ENCODE results near the gene FLT3LG. TPM values are rescaled to one million over a fixed set of nuclear protein-coding genes. Genes with fewer than 3 reads are reported as not detected.

FLT3LG gene
- total RNA-seq, 1 donor from 2014 or later, result 65.4 TPM

DNA sequence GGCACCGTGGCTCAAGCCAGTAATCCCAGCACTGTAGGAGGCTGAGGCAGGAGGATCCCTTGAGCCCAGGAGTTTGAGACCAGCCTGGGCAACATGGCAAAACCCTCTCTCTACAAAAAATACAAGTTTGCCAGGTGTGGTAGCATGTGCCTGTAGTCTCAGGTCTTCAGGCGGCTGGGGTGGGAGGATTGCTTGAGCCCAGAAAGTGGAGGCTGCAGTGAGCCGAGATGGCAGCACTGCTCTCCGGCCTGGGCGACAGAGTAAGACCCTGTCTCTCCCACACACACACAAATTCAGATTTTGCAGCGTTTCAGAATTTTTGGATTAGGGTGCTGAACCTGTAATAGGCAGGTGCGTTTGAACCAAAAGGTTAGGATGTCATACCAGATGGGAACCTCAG is 24.5 kb downstream of the FLT3LG start:
- Mint-ChIP-seq H3K9me3 (no peaks in the 10 kb centered on the region), H3K4me3 (peak overlapping the region; percentile 91), H3K27me3 (ENCODE audit: insufficient read depth) (no peaks in the 10 kb centered on the region), H3K4me1 (ENCODE audit: low read depth) (peaks cover 63% of the 10 kb centered on the region), H3K27ac (peak overlapping the region; percentile 94), H3K36me3 (ENCODE audit: low read depth) (peaks cover 42% of the 10 kb centered on the region)
- DNase-seq (ENCODE audit: low spot score), result no peak
- intact Hi-C loops (cut with micrococcal nuclease), result loop anchor here (5.0 kb wide), 2 partner anchors 314 to 626 kb away; partner anchors contain the start of genes FUZ and PPP1R15A

DNA sequence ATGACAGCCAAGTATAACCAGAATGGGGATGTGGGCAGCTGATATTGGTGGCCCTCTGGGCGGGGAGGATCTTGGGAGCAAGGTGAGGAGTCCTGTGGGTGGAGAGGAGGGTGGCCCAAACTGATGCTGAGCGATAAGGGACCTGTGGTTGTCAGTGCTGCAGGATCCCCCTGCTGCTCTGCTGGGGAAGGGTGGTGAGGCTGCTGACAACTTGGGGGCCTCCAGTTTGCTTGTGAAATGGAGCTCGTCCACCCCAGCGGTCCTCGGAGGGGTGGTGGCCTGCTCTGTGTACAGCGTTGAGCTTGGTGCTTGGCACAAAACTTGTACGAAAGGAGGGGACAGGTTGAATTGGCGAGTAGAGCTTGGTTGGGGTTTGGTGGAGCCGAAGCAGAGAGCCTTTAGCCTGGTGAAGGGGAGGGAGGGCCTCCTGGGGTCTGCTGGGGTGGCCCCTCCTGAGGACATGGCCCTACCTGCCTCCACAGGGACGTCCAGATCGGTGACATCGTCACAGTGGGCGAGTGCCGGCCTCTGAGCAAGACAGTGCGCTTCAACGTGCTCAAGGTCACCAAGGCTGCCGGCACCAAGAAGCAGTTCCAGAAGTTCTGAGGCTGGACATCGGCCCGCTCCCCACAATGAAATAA is 25.1 kb downstream of the FLT3LG start:
- no peak for DNase-seq (ENCODE audit: low spot score)
- peak overlapping the region; percentile 88 for H3K27ac Mint-ChIP-seq
- H3K9me3 Mint-ChIP-seq, result no peaks in the 10 kb centered on the region
- peak overlapping the region; percentile 91 for H3K4me3 Mint-ChIP-seq
- H3K27me3 Mint-ChIP-seq (ENCODE audit: insufficient read depth), result no peaks in the 10 kb centered on the region
- peaks cover 42% of the 10 kb centered on the region for H3K36me3 Mint-ChIP-seq (ENCODE audit: low read depth)
- H3K4me1 Mint-ChIP-seq (ENCODE audit: low read depth), result peaks cover 63% of the 10 kb centered on the region
- intact Hi-C loops (cut with micrococcal nuclease), result loop anchor here (5.0 kb wide), 2 partner anchors 313 to 627 kb away; partner anchors contain the start of genes FUZ and PPP1R15A

DNA sequence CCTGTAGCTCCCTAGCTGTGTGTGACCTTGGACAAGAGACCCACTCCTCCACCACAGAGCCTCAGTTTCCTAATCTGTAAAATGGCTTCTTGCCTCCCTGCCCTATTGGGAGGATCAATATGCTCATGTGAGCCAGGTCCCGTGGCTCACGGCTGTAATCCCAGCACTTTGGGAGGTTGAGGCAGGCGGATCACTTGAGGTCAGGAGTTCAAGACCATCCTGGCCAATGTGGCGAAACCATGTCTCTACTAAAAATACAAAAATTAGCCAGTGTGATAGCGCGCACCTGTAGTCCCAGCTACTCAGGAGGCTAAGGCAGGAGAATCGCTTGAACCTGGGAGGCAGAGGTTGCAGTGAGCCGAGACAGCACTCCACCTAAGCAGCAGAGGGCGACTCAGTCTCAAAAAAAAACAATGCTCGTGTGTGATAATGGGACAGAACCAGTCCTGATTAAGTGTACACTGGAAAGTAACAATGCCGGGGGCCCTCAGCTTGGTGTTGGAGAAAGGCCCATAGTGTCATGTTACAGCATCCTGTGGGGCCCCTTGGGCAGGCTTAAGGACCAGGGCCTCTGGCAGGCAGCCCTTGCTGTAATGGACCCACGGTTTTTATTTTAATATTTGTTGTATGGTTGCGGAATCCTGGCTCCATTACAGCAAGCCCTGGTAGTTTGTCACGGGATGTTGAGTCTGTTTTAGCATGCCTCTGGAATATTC is 29.0 kb downstream of the FLT3LG start:
- intact Hi-C loops (cut with micrococcal nuclease), result loop anchor here (1.0 kb wide), 2 partner anchors 44 to 169 kb away; no protein-coding TSS in a partner anchor
- H3K27me3 Mint-ChIP-seq (ENCODE audit: insufficient read depth), result no peaks in the 10 kb centered on the region
- no peaks in the 10 kb centered on the region for H3K9me3 Mint-ChIP-seq
- H3K27ac Mint-ChIP-seq, result no peak overlapping the region
- peaks cover 26% of the 10 kb centered on the region for H3K36me3 Mint-ChIP-seq (ENCODE audit: low read depth)
- peak; percentile 56 for DNase-seq (ENCODE audit: low spot score)
- peaks cover 54% of the 10 kb centered on the region for H3K4me1 Mint-ChIP-seq (ENCODE audit: low read depth)
- H3K4me3 Mint-ChIP-seq, result no peak overlapping the region

DNA sequence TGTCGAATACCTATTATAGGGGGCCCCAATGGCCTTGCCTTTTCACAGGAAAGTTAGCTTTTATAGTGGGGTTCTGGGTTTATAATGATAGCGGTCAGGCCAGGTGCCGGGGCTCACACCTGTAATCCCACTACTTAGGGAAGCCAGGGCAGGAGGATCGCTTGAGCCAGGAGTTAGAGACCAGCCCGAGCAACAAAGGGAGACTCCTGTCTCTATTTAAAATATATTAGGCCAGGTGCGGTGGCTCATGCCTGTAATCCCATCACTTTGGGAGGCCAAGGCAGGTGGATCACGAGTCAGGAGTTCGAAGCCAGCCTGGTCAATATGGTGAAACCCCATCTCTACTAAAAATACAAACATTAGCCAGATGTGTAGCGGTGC is 29.6 kb downstream of the FLT3LG start:
- H3K27me3 Mint-ChIP-seq (ENCODE audit: insufficient read depth), result no peaks in the 10 kb centered on the region
- intact Hi-C loops (cut with micrococcal nuclease), result loop anchor here (1.0 kb wide), 2 partner anchors 44 to 169 kb away; no protein-coding TSS in a partner anchor
- peaks cover 21% of the 10 kb centered on the region for H3K36me3 Mint-ChIP-seq (ENCODE audit: low read depth)
- DNase-seq (ENCODE audit: low spot score), result no peak
- H3K9me3 Mint-ChIP-seq, result no peaks in the 10 kb centered on the region
- no peak overlapping the region for H3K27ac Mint-ChIP-seq
- no peak overlapping the region for H3K4me3 Mint-ChIP-seq
- H3K4me1 Mint-ChIP-seq (ENCODE audit: low read depth), result peaks cover 52% of the 10 kb centered on the region

DNA sequence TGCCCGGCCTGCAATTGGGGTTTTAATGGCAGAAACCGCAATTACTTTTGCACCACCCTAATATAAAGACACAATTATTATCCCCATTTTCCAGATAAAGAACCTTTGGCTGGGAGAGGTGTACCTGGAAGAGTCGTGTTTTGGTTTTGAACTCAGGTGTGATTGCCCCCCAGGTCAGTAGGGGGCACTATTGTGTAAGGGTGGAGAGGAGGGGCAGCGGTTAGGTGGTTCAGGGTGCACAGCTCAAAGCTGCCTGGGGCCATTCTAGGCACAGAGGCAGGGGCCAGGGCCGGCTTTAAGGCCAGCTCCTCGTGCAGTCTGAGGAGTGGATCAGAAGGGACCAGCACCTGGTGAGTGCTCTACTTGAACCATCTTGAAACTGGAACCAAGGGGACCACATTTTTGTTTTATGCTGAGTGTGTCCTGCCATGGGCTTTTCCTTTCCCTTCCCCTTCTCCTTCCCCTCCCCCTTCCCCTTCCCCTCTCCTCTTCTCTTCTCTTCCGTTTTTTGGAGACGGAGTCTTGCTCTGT is 32.6 kb downstream of the FLT3LG start:
- intact Hi-C loops (cut with micrococcal nuclease), result loop anchor here (1.0 kb wide), 2 partner anchors 28 to 64 kb away; no protein-coding TSS in a partner anchor
- H3K4me1 Mint-ChIP-seq (ENCODE audit: low read depth), result peaks cover 31% of the 10 kb centered on the region
- no peak overlapping the region for H3K27ac Mint-ChIP-seq
- DNase-seq (ENCODE audit: low spot score), result peak; percentile 72
- no peak overlapping the region for H3K4me3 Mint-ChIP-seq
- no peaks in the 10 kb centered on the region for H3K9me3 Mint-ChIP-seq
- no peaks in the 10 kb centered on the region for H3K36me3 Mint-ChIP-seq (ENCODE audit: low read depth)
- H3K27me3 Mint-ChIP-seq (ENCODE audit: insufficient read depth), result no peaks in the 10 kb centered on the region

DNA sequence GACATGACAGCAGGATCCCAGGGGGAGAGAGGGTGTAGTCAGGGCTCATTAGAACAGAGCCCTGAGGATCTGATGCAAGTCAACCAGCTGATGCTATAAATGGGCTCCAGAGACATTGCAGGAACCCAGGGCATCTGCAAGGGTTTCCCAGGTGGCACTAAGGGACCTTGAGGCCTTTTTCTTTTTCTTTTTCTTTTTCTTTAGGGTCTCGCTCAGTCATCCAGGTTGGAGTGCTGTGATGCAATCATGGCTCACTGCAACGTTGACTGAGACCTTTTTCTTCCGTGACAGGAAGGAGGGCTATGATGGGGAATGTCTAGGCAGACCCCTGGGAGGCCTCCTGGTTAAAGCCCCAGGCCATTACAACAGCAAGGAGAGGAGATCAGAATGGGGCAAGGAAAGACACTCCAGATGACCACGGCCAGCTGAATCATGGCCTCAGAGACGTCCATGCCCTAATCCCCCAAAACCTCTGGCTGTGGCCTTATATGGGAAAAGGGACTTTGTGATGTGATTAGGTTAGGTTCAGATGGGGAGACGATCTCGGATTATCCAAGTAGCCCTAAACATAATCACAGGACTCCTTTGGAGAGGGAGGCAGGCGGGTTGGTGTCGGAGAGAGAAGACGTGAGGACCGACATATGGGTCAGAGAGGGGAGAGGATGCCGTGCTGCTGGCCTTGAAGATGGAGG is 33.9 kb downstream of the FLT3LG start:
- intact Hi-C loops (cut with micrococcal nuclease), result no loop called here
- H3K4me1 Mint-ChIP-seq (ENCODE audit: low read depth), result peaks cover 26% of the 10 kb centered on the region
- H3K9me3 Mint-ChIP-seq, result no peaks in the 10 kb centered on the region
- H3K27me3 Mint-ChIP-seq (ENCODE audit: insufficient read depth), result no peaks in the 10 kb centered on the region
- no peak overlapping the region for H3K4me3 Mint-ChIP-seq
- DNase-seq (ENCODE audit: low spot score), result no peak
- H3K27ac Mint-ChIP-seq, result peak overlapping the region; percentile 35
- H3K36me3 Mint-ChIP-seq (ENCODE audit: low read depth), result no peaks in the 10 kb centered on the region

DNA sequence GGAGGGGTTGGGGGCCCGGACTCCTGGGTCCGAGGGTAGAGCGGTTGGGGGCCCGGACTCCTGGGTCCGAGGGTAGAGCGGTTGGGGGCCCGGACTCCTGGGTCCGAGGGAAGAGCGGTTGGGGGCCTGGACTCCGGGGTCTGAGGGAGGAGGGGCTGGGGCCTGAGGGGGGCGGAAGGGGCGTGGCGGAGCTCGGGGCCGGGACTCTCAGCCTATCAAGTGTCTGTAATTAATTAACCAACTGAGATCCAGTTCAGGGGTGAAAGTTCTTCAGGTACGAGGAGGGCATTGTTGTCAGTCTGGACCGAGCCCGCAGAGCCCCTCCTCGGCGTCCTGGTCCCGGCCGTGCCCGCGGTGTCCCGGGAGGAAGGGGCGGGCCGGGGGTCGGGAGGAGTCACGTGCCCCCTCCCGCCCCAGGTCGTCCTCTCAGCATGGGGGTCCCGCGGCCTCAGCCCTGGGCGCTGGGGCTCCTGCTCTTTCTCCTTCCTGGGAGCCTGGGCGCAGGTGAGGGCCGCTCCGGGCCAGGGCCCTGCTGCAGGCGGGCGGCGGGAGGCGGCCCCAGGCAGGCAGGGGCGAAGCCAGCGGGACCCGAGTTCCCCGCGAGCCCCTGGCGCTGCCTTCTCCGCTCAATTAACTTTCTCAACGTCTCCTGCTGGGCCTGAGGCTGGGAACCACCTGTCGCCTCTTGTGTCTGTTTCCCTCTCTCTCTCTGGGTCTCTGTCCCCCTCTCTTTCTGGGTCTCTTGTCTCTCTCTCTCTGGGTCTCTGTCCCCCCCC is 39.1 kb downstream of the FLT3LG start:
- Mint-ChIP-seq H3K27ac (peak overlapping the region; percentile 58), H3K9me3 (no peaks in the 10 kb centered on the region), H3K4me1 (ENCODE audit: low read depth) (peaks cover 21% of the 10 kb centered on the region), H3K36me3 (ENCODE audit: low read depth) (peaks cover 4% of the 10 kb centered on the region), H3K4me3 (peak overlapping the region; percentile 79), H3K27me3 (ENCODE audit: insufficient read depth) (no peaks in the 10 kb centered on the region)
- intact Hi-C loops (cut with micrococcal nuclease), result no loop called here
- DNase-seq (ENCODE audit: low spot score), result no peak

GRCh38 chr19:49513746-49514118 is 39.7 kb downstream of the FLT3LG start:
- no peaks in the 10 kb centered on the region for H3K9me3 Mint-ChIP-seq
- H3K4me1 Mint-ChIP-seq (ENCODE audit: low read depth), result peaks cover 20% of the 10 kb centered on the region
- H3K27me3 Mint-ChIP-seq (ENCODE audit: insufficient read depth), result no peaks in the 10 kb centered on the region
- H3K27ac Mint-ChIP-seq, result peak overlapping the region; percentile 58
- H3K4me3 Mint-ChIP-seq, result peak overlapping the region; percentile 79
- DNase-seq (ENCODE audit: low spot score), result no peak
- intact Hi-C loops (cut with micrococcal nuclease), result no loop called here
- H3K36me3 Mint-ChIP-seq (ENCODE audit: low read depth), result peaks cover 4% of the 10 kb centered on the region

DNA sequence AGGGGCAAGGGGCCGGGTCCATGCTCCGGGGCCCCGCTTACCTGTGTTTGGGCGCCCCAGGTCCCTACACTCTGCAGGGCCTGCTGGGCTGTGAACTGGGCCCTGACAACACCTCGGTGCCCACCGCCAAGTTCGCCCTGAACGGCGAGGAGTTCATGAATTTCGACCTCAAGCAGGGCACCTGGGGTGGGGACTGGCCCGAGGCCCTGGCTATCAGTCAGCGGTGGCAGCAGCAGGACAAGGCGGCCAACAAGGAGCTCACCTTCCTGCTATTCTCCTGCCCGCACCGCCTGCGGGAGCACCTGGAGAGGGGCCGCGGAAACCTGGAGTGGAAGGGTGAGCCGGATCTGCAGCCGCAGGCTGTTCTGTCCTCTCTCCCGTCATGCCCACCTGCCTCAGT is 40.1 kb downstream of the FLT3LG start:
- no peak for DNase-seq (ENCODE audit: low spot score)
- intact Hi-C loops (cut with micrococcal nuclease), result no loop called here
- peak overlapping the region; percentile 79 for H3K4me3 Mint-ChIP-seq
- H3K9me3 Mint-ChIP-seq, result no peaks in the 10 kb centered on the region
- no peak overlapping the region for H3K27ac Mint-ChIP-seq
- H3K4me1 Mint-ChIP-seq (ENCODE audit: low read depth), result peaks cover 20% of the 10 kb centered on the region
- H3K36me3 Mint-ChIP-seq (ENCODE audit: low read depth), result peaks cover 4% of the 10 kb centered on the region
- peaks cover 2% of the 10 kb centered on the region for H3K27me3 Mint-ChIP-seq (ENCODE audit: insufficient read depth)

- Mint-ChIP-seq H3K4me1 (ENCODE audit: low read depth) (peaks cover 20% of the 10 kb centered on the region), H3K4me3 (peak overlapping the region; percentile 20), H3K27me3 (ENCODE audit: insufficient read depth) (peaks cover 2% of the 10 kb centered on the region), H3K36me3 (ENCODE audit: low read depth) (peaks cover 4% of the 10 kb centered on the region), H3K27ac (no peak overlapping the region), H3K9me3 (no peaks in the 10 kb centered on the region)
- intact Hi-C loops (cut with micrococcal nuclease), result no loop called here
- no peak for DNase-seq (ENCODE audit: low spot score)
Observed at GRCh38 chr19:49515767-49516166, 41.8 kb downstream of the FLT3LG start.

GRCh38 chr19:49518033-49518432 is 44.0 kb downstream of the FLT3LG start:
- no peak for DNase-seq (ENCODE audit: low spot score)
- Mint-ChIP-seq H3K27me3 (ENCODE audit: insufficient read depth) (peaks cover 2% of the 10 kb centered on the region), H3K4me1 (ENCODE audit: low read depth) (peaks cover 6% of the 10 kb centered on the region), H3K9me3 (no peaks in the 10 kb centered on the region), H3K27ac (no peak overlapping the region), H3K36me3 (ENCODE audit: low read depth) (peaks cover 4% of the 10 kb centered on the region), H3K4me3 (no peak overlapping the region)
- intact Hi-C loops (cut with micrococcal nuclease), result no loop called here

GRCh38 chr19:49520705-49521319 is 46.8 kb downstream of the FLT3LG start:
- H3K9me3 Mint-ChIP-seq, result no peaks in the 10 kb centered on the region

More at GRCh38 chr19:49520705-49521319, 46.8 kb downstream of the FLT3LG start:
- peaks cover 2% of the 10 kb centered on the region for H3K36me3 Mint-ChIP-seq (ENCODE audit: low read depth)
- peaks cover 2% of the 10 kb centered on the region for H3K4me1 Mint-ChIP-seq (ENCODE audit: low read depth)
- no peak overlapping the region for H3K27ac Mint-ChIP-seq
- no peak for DNase-seq (ENCODE audit: low spot score)
- intact Hi-C loops (cut with micrococcal nuclease), result no loop called here
- H3K27me3 Mint-ChIP-seq (ENCODE audit: insufficient read depth), result peaks cover 3% of the 10 kb centered on the region
- no peak overlapping the region for H3K4me3 Mint-ChIP-seq

All from activated T-helper 1 cell treated with anti-CD3 and anti-CD28 coated beads, Interleukin-12 subunit alpha, Interleukin-12 subunit beta, Interleukin-2, Interleukin-4 antibody, amounts not matched to agents 30 ng/mL and 10 ng/mL and 1 ng/mL, durations not matched to agents 14 hours and 24 hours and 36 hours (primary cell).